ENCODE measurements around the gene FAM193A.
"Not testable (repeated sequence)": the region's sequence is repeated elsewhere in the genome, so short reads cannot be mapped to it uniquely, and the experiment has no call there.

Gene FAM193A

DNA sequence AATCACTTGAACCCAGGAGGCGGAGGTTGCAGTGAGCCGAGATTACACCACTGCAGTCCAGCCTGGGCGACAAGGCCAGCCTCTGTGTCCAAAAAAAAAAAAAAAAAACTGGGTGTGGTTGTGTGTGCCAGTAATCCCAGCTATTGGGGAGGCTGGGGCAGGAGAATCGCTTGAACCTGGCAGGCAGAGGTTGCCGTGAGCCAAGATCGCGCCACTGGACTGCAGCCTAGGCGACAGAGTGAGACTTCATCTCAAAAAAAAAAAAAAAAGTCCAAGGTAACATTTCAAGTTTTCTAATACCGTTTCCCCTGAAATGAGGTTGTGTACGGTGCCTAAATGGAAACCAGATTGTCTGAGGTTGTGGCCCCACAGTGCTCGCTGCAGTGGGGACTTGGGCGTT is 35.6 kb downstream of the FAM193A start:
- DNase-seq (ENCODE audit: low read depth in 2 of 2, low spot score in 1 of 2), result no peak

DNA sequence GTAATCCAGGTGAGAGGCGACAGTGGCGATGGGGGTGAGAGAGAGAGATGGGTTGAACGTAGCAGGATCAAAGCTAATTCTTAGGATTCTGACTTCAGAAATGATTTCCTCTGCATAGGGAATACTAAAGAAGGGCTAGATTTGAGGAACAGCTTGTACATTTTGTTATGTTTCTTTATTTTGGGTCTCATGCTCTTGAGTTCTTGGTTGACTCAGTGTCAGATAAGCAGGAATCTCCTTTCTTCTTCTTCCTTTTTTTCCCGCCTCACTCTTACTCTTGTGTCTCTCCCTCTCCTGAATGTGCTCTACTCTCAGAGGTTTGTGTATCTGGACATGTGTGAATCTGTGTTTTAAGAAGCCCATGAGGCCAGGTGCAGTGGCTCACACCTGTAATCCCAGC is 36.4 kb downstream of the FAM193A start:
- DNase-seq (ENCODE audit: low read depth in 2 of 2, low spot score in 1 of 2), result no peak

DNA sequence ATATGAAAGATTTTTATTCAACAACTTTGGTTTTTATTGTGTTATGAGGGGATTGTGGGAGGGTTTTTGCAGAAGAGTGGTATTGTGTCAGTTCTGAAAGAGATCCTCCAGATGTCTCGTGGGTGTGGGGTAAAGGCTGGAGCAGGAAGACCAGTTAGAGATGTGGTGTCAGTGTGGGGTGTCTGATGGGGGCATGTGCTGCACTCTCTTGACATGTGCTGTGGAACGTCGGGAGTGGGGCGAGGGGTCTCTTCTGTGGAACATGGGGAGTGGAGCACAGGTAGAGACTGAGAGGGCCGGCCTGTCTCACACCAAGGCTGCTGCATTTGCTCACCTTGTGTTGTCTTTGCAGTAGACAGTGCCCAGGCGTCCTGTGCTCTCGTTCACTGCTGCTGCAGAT is 37.6 kb downstream of the FAM193A start:
- no peak for DNase-seq (ENCODE audit: low read depth in 2 of 2, low spot score in 1 of 2)

DNA sequence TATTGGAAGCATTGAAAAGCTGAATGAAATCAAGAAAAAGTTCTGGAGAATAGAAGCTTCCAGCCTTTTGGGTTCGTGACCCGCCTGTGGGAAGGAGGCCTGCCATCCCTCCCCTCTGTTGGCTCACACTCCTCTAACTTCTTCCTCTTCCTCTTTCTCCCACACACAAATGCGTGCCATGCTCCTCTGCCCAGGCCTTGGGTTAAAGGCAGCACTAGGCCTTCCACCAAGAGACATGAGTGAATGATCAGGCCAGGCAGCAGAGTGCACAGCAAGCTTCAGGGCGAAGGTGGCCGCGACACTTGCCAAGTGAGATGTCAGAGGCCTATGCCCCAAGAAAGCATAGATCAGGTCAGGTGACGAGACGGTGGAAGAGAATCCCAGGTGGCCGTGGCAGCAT is 38.4 kb downstream of the FAM193A start:
- DNase-seq (ENCODE audit: low read depth in 2 of 2, low spot score in 1 of 2), result no peak

DNA sequence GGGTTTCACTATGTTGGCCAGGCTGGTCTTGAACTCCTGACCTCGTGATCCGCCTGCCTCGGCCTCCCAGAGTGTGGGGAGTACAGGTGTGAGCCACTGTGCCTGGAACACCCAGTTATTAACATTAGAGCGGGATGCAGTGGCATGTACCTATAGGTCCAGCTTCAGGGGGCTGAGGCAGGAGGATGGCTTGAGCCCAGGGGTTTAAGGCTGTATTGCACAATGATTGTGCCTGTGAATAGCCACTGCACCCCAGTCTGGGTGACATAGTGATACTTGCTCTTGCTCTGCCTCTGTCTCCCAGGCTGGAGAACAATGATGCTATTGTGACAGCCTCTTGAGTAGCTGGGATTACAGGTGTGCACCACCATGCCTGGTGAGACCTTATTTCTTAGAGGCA is 39.8 kb downstream of the FAM193A start:
- no peak for DNase-seq (ENCODE audit: low read depth in 2 of 2, low spot score in 1 of 2)

DNA sequence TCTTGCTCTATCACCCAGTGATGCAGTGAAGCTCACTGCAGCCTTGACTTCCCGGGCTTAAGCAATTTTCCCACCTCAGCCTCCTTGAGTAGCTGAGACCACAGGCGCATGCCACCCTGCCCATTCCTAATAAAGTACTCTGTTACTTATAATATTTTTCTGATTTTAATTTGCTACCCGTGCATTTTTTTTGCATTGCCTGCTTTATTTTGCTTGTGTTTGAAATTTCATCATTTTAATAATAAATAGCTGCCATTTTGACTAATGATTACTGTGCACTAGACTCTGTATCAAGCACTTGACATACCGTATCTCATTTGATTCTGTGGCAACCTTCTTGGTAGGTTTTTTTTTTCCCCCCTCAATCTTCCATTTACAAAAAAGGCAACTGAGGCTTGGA is 41.7 kb downstream of the FAM193A start:
- DNase-seq (ENCODE audit: low read depth in 2 of 2, low spot score in 1 of 2), result no peak

DNA sequence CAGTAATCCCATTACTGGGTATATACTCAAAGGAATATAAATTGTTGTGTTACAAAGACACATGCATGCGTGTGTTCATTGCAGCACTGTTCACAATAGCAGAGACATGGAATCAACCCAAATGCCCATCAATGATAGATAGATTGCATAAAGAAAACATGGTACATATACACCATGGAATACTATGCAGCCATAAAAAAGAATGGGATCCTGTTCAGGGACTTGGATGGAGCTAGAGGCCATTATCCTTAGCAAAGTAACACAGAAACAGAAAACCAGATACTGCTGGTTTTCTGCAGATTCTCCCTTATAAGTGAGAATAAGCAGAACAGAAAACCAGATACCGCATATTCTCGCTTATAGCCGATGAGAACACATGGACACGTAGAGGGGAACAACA is 43.5 kb downstream of the FAM193A start:
- DNase-seq (ENCODE audit: low read depth in 2 of 2, low spot score in 1 of 2), result no peak

DNA sequence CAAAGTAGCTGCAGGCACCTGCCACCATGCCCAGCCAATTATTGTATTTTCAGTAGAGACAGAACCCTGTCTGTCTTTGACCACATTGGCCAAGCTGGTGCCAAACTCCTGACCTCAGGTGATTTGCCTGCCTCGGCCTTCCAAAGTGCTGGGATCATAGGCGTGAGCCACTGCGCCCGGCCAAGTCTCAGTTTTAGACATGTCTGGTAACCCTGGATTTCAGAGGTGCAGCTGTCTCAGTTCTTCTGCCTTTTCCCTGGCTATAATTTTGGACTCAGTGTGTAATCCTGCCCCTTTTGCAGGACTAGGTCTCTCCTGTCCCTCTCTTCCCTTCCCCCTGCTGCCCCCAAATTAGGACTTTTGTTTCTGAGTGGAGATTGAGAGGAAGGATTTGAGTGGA is 46.6 kb downstream of the FAM193A start:
- DNase-seq (ENCODE audit: low read depth in 2 of 2, low spot score in 1 of 2), result no peak

DNA sequence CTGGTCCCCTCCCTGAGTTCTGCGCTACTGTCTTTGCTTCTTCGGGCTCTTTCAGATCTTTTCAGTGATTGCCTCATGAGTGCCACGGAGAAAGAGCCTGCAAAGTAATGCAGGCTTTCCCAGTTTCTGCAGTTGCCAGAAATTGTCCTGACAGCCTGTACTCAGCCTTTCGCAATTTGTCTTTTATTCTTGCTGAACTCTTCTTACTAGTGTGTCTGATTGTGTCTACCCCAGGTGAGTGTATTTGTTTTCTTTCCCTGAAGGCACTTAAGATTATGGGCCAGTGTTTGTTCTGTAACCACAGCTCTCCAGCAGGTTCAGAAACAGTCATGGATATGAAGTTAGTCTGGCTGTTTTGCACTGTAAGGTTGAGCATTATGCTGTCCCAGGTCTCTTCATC is 47.1 kb downstream of the FAM193A start:
- no peak for DNase-seq (ENCODE audit: low read depth in 2 of 2, low spot score in 1 of 2)

DNA sequence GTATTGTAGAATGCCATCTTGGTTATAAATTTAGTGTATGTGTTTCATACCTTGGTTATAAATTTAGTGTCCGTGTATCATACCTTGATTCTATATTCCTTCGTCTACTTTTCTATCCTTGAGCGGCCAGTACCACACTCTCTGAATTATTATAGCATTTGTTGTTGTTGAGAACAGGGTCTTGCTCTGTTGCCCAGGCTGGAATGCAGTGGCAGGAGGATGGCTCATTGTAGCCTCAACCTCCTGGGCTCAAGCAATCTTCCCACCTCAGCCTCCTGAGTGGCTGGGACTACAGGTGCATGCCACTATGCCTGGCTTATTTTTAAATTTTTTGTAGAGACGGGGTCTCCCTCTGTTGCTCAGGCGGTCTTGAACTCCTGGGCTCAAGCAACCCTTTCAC is 50.1 kb downstream of the FAM193A start:
- DNase-seq (ENCODE audit: low read depth in 2 of 2, low spot score in 1 of 2), result no peak

DNA sequence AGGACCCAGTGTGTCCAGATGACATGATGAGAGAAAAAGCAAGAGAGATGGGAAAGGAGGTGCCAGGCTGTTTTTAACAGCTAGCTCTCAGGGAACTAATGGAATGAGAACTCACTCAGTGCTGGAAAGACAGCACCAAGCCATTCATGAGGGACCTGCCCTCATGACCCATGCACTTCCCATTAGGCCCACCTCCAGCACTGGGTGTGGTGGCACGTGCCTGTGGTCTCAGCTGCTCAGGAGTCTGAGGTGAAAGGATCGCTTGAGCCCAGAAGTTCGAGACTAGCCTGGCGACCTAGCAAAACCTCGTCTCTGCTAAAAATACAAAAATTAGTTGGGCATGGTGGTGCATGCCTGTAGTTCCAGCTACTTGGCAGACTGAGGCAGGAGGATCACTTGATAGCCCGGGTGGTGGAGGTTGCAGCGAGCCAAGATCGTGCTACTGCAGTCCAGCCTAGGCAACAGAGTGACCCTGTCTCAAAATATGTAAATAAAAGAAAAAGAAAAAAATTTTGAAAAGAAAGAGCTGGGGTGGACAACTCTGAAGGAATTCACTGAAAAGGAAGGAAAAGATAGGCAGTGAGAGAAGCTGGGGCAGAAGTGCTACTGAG is 50.9 kb downstream of the FAM193A start:
- no peak for DNase-seq (ENCODE audit: low read depth in 2 of 2, low spot score in 1 of 2)

DNA sequence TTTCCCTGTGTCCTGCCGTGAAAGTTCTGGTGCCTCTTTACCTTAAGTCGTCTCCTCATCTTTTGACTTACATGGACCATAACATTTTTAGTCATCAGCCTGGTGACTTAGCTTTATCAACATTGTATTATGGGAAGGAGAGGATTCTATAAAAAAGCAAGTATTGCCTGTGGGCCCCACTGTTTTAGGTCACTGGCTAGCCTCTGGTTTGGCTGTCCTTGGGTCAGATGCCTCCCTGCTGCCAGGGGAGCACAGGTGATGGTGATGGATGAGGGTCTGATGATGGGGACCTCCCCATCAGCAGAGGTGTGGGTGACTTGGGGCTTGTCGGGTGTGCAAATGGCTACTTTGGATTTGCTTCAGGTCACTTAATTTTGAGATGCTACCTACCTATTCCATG is 51.8 kb downstream of the FAM193A start:
- no peak for DNase-seq (ENCODE audit: low read depth in 2 of 2, low spot score in 1 of 2)

DNA sequence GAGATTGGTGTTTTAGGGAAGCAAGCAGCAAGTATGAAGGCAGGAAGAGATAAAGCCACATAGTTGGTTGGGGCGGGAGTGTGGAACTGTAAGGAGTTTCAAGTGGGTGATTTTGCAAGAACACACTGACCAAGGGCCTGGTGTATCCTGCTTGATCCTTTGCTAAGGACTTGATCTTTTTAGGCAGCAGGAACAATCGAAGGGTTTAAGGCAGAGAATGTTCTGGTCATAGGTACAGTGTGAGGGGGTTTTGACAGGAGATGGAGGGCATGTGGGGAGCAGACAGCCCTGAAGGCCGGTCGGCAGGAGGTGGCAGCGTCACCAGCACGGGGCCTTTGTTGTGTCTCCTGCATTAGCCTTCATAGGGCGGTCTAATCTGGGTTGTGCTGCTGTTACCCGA is 54.7 kb downstream of the FAM193A start:
- DNase-seq (ENCODE audit: low read depth in 2 of 2, low spot score in 1 of 2), result no peak

DNA sequence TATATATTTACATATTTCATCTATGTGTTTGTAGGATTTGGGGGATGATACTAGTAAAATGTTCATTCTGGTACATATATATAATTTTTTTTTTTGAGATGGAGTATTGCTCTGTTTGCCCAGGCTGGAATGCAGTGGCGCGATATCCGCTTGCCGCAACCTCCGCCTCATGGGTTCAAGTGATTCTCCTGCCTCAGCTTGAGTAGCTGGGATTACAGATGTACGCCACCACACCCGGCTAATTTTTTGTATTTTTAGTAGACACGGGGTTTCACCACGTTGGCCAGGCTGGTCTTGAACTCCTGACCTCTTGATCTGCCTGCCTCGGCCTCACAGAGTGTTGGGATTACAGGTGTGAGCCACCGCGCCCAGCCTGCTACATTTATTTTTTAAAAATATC is 55.6 kb downstream of the FAM193A start:
- DNase-seq (ENCODE audit: low read depth in 2 of 2, low spot score in 1 of 2), result not testable (repeated sequence)

DNA sequence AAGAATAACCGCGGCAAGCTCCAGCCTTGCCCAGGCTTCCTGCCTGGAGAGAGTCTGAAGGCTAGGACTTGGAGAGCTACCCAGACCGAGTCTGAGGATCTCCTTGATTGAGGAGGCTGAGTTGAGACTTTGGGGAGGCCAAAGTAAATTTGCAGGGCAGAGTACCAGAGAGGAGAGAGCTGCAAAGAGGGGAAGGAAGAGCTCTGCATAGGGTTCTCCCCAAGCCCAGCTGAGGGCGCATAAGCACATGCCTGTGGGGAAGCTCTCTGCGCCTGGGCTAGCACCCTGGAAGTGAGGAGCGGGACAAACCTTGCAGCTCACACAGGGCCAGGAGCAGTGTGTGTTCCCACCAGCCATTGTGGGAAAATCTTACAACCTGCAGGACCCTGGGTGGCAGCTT is 56.1 kb downstream of the FAM193A start:
- DNase-seq (ENCODE audit: low read depth in 2 of 2, low spot score in 1 of 2), result no peak

DNA sequence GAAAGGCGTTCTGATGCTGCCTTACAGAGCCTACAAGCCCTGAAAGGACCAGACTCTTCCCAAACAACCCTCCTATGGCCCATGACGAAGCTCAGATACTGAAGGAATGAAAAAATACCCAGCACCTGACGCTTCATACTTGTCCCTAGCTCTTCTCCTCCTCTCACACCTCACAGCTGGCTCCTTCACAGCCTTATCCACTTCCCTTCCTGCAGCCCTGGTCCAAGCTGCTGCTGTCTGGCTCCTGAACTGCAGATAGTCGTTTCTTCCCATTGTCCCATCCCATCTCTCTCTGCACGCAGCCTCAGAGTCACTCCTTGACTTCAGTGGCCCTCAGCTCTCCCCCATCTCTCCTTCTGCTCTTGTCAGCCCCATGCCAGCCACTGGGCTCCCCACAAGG is 56.6 kb downstream of the FAM193A start:
- no peak for DNase-seq (ENCODE audit: low read depth in 2 of 2, low spot score in 1 of 2)

DNA sequence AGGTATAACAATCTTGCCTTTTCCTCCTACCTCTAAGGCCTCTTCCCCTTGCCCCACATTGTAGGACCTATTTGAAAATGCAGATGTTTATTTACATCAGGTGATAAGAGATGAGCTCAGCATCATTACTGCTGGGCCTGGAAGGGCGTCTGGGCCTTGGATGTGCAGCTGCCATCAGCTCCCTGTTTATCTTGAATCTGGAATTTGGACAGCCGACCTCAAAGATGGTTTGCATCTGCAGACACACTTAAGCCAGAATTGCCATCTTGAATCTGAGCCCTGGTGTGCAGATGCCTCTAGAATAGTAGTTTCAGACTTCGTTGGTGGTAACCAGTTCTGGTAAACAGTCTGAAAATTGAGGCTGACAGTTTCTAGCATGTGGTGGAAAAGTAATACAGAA is 59.0 kb downstream of the FAM193A start:
- DNase-seq (ENCODE audit: low read depth in 2 of 2, low spot score in 1 of 2), result no peak

DNA sequence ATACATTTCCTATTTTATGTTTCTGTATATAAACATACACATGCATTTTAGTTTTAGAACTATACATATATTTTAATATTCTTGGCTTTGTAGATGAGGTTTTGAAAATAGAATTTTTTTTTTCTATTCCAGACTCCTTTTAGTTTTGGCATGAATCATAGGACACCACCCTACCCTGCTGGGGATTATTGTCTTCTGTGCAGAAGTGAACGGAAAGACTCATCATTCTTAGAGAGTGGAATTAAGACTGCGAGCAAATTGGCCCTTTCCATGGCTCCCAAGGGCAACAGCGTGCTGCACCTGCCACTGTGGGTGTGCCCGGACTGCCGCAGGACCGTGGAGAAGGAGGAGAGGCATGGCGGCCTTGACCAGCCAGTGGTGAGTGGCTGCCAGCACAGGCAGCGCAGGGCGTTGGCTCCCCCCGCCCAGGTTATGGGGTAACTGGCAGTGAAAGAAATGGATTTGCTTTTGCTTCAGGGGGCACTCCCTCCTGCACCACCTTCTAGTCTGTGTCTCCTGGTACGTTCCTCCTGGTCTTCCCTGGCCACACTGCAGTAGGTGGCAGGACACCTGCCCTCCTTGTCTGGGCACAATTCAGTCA is 59.6 kb downstream of the FAM193A start:
- no peak for DNase-seq (ENCODE audit: low read depth in 2 of 2, low spot score in 1 of 2)

DNA sequence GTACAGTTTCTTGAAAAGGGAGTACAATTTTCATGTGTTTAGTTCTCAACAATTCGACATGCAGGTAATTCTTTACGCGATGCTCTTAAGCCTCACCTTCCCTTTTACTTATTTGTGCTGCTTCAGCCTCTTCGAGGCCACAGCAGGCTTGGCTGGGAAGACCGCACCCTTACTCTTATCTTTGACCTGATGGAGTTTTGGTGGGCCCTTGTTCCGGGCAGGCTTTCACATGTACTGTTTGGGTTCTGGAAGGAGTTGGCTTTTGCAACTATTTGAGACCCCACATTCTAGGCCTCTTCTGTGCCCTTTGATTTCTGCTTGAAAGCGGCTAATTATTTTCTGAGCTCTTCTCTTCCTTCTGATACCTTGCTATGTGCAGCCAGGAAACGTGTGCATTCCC is 60.2 kb downstream of the FAM193A start:
- no peak for DNase-seq (ENCODE audit: low read depth in 2 of 2, low spot score in 1 of 2)

DNA sequence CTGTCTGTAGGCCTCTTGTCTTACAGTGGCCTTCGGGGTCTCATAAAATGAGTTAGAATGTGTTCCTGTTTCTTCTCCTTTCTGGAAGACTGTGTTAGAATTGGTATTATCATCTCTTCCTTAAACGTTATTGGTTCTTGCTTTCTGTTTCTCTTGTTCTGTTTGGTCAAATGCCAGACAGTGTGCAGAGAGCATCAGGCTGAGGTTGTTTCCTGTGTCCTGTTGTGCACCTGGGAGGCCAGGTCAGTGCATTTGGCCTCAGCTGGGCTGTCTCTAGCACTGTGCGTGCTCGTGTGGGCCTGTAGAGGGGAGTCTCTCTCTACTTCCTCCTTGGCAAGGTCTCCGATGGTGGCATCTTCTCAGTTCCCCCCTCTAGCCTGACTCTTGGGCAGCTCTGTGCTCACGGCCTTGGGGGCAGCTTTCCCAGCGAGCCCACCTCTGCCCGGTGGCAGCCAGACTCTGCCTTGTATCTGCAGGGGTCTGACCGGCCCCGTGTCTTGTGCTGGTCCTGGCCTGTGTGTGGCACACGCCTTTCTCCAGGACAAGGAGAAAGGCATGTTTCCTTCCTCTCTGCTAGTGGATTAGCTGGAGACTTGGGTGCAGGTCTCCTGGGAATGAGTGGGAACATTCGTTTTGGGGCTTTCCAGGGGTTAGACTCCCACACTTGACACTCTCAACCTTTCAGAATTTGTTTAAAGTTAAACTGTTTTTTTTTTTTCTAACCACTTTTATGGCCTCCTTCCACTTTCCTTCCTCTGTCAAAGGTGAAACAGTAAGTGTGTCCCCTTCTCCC is 62.3 kb downstream of the FAM193A start:
- DNase-seq (ENCODE audit: low read depth in 2 of 2, low spot score in 1 of 2), result no peak

DNA sequence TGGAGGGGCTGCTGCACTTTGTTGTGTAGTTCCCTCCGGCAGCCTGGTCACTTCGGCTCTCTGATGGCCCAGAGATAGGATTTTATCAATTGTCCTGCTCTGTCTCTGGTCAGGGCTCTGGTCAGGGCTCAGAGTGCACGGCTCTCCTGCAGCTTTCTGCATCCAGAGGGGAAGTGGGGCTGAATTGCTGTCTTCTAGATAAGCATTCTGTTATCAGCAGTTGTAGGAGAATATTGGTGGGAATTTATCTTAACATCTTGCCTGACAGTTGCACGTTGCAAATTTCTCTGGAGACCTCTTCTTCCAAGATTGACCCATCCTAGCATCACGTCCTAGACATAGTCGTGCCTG is 62.8 kb downstream of the FAM193A start:
- DNase-seq (ENCODE audit: low read depth in 2 of 2, low spot score in 1 of 2), result no peak

DNA sequence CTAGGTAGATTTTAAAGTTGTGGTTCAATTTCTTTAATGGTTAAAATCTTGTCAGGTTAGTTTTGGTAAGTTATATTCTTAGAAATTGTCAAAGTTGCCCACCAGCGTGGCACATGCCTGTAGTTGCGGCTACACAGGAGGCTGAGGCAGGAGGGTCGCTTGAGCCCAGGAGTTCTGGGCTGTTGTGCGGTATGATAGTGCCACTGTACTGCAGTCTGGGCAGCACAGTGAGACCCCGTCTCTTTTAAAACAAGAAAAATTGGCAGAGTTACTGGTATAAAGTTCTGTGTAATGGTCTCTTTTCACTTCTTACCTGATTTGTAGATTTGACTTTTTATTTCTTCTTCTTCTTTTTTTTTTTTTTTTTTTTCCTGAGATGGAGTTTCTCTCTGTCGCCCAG is 64.4 kb downstream of the FAM193A start:
- no peak for DNase-seq (ENCODE audit: low read depth in 2 of 2, low spot score in 1 of 2)

DNA sequence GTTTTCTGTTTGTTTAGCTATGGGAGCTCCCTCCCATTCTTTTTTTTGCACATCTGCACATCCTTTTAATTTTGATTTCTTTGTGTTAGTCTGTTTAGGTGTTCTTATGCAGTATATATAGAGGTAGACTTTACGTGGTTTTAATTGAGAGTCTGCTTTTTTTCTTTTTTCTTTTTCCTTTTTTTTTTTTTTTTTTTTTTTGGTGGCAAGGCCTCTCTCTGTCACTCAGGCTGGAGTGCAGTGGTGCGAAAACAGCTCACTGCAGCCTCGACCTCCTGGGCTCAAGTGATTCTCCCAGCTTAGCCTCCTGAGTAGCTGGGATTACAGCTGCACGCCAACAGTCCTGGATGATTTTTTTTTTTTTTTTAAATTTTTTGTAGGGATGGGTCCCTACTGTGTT is 68.2 kb downstream of the FAM193A start:
- DNase-seq (ENCODE audit: low read depth in 2 of 2, low spot score in 1 of 2), result no peak

All from stimulated activated CD8-positive, alpha-beta memory T cell treated with anti-CD3 and anti-CD28 coated beads, Interleukin-4, amount 100 ng/mL, for 1 hour (primary cell).